Neural cell (in vitro differentiated cells): ENCODE results near the gene ME3. TPM values are rescaled to one million over a fixed set of nuclear protein-coding genes. Genes with fewer than 3 reads are reported as not detected.

Experiments
- H2AFZ ChIP-seq: fragments of 200-600, 300-800 bp; sonication (generic), shearing (Covaris generic); 2 replicates; pipeline ENCODE4 v1.6.0; 2014; ENCODE audit warnings: low read depth, mild to moderate bottlenecking, antibody characterized with exemption, low read length, moderate library complexity
- H3F3A ChIP-seq: fragments of 200-600 bp; shearing (Covaris generic); 2 replicates; pipeline ENCODE4 v1.6.1; 2016; ENCODE audit warnings: mild to moderate bottlenecking, moderate library complexity, mixed read lengths, antibody characterized with exemption, low read length; ENCODE audit not compliant: insufficient read depth, poor library complexity, severe bottlenecking
- H3K27ac ChIP-seq: fragments of 200-600, 300-800 bp; sonication (generic), shearing (Covaris generic); 2 replicates; pipeline ENCODE4 v1.5.1; 2014; ENCODE audit warnings: mild to moderate bottlenecking, low read length, moderate library complexity
- H3K27me3 ChIP-seq: fragments of 300-800, 200-600 bp; sonication (generic), shearing (Covaris generic); 2 replicates; pipeline ENCODE4 v1.6.0; 2014; ENCODE audit warnings: mild to moderate bottlenecking, low read depth, low read length, moderate library complexity; ENCODE audit not compliant: insufficient read depth
- H3K36me3 ChIP-seq: fragments of 300-800, 200-600 bp; sonication (generic), shearing (Covaris generic); 2 replicates; pipeline ENCODE4 v1.5.1; 2014; ENCODE audit warnings: mild to moderate bottlenecking, antibody characterized with exemption, low read length, moderate library complexity; ENCODE audit not compliant: insufficient read depth
- H3K4me2 ChIP-seq: fragments of 300-800, 200-600 bp; sonication (generic), shearing (Covaris generic); 2 replicates; pipeline ENCODE4 v1.6.0; 2014; ENCODE audit warnings: mild to moderate bottlenecking, low read length
- H3K4me3 ChIP-seq: fragments of 300-800, 200-600 bp; sonication (generic), shearing (Covaris generic); 2 replicates; pipeline ENCODE4 v1.5.1; 2014; ENCODE audit warnings: mild to moderate bottlenecking, low read length, moderate library complexity
- H3K79me2 ChIP-seq: fragments of 200-600 bp; shearing (Covaris generic); replicated peaks from 2 replicates; pipeline ENCODE4 v1.6.0; 2014; ENCODE audit warnings: mild to moderate bottlenecking, low read length, moderate library complexity; ENCODE audit not compliant: insufficient read depth
- H3K9ac ChIP-seq: fragments of 300-800, 200-600 bp; sonication (generic), shearing (Covaris generic); 2 replicates; pipeline ENCODE4 v1.6.1; 2016; ENCODE audit warnings: mild to moderate bottlenecking, low read length, mixed read lengths
- H3K9me2 ChIP-seq: fragments of 200-600 bp; shearing (Covaris generic); 2 replicates; pipeline ENCODE4 v1.6.1; 2016; ENCODE audit warnings: mild to moderate bottlenecking, low read length, mixed read lengths; ENCODE audit not compliant: insufficient read depth
- H3K9me3 ChIP-seq: fragments of 200-600, 300-800 bp; sonication (generic), shearing (Covaris generic); 2 replicates; pipeline ENCODE4 v1.6.1; 2016; ENCODE audit warnings: mild to moderate bottlenecking, mixed run types, low read length, moderate library complexity, mixed read lengths
- H4K20me1 ChIP-seq: fragments of 200-600 bp; shearing (Covaris generic); 2 replicates; pipeline ENCODE4 v1.6.1; 2016; ENCODE audit warnings: mild to moderate bottlenecking, mixed run types; ENCODE audit not compliant: insufficient read depth
- CTCF ChIP-seq: fragments of 450-650 bp; IDR thresholded peaks from 2 replicates; pipeline ENCODE4 v1.5.1; 2014; ENCODE audit warnings: antibody characterized with exemption, mild to moderate bottlenecking, moderate library complexity; ENCODE audit not compliant: poor library complexity, severe bottlenecking
- EP300 ChIP-seq: fragments of 450-650 bp; conservative IDR thresholded peaks from 2 replicates; pipeline ENCODE4 v1.6.1; 2014; ENCODE audit warnings: antibody characterized with exemption, mild to moderate bottlenecking, moderate library complexity; ENCODE audit not compliant: poor library complexity, severe bottlenecking
- EZH2 ChIP-seq: fragments of 200-600, 300-800 bp; shearing (Covaris generic), sonication (generic); IDR thresholded peaks from 2 replicates; pipeline ENCODE4 v1.6.1; 2014; ENCODE audit warnings: antibody characterized with exemption, low read length, borderline replicate concordance, mild to moderate bottlenecking; ENCODE audit not compliant: insufficient read depth, poor library complexity, severe bottlenecking
- MXI1 ChIP-seq: fragments of 450-650 bp; conservative IDR thresholded peaks from 2 replicates; pipeline ENCODE4 v1.6.1; 2014; ENCODE audit warnings: antibody characterized with exemption, mild to moderate bottlenecking; ENCODE audit not compliant: poor library complexity, severe bottlenecking
- POLR2AphosphoS5 ChIP-seq: IDR thresholded peaks from 2 replicates; pipeline ENCODE4 v1.6.1; 2012
- RAD21 ChIP-seq: fragments of 450-650 bp; conservative IDR thresholded peaks from 2 replicates; pipeline ENCODE4 v1.6.1; 2014; ENCODE audit warnings: antibody characterized with exemption, mild to moderate bottlenecking, moderate library complexity
- SMC3 ChIP-seq: fragments of 450-650 bp; conservative IDR thresholded peaks from 2 replicates; pipeline ENCODE4 v1.6.1; 2014; ENCODE audit warnings: antibody characterized with exemption, mild to moderate bottlenecking, moderate library complexity; ENCODE audit not compliant: poor library complexity
- TAF1 ChIP-seq: IDR thresholded peaks from 2 replicates; pipeline ENCODE4 v1.6.1; 2012; ENCODE audit warnings: low read depth
- polyA plus RNA-seq: library from polyadenylated mRNA; depleted of rRNA; stranded (reverse); fragments of >200 nt; gene quantifications from 2 replicates; pipeline ENCODE4 v1.2.3, GENCODE V29; 2014
- TF ChIP-seq, protein P1 (sequence below): IDR thresholded peaks from 2 replicates; pipeline ENCODE4 v1.6.1; 2012; ENCODE audit warnings: borderline replicate concordance

ME3 gene
- polyA plus RNA-seq, 1 donor from 2014 or later: 2.1 TPM

GRCh38 chr11:86717817-86718501, 45.5 kb upstream of the ME3 start:
- H3K9me2 ChIP-seq: no peaks in the 10 kb centered on the region
- no peaks in the 10 kb centered on the region for H3F3A ChIP-seq
- no peak overlapping the region for H3K9ac ChIP-seq
- peaks cover 6% of the 10 kb centered on the region for H3K9me3 ChIP-seq
- no peak overlapping the region for H3K4me3 ChIP-seq
- H4K20me1 ChIP-seq: no peaks in the 10 kb centered on the region
- H3K27me3 ChIP-seq: no peaks in the 10 kb centered on the region
- no peaks in the 10 kb centered on the region for H3K79me2 ChIP-seq
- TF ChIP-seq EZH2 (no peak), POLR2AphosphoS5 (no peak), RAD21 (no peak), MXI1 (no peak), CTCF (no peak), SMC3 (no peak), TAF1 (no peak), EP300 (no peak)
- TF ChIP-seq, protein P1, sequence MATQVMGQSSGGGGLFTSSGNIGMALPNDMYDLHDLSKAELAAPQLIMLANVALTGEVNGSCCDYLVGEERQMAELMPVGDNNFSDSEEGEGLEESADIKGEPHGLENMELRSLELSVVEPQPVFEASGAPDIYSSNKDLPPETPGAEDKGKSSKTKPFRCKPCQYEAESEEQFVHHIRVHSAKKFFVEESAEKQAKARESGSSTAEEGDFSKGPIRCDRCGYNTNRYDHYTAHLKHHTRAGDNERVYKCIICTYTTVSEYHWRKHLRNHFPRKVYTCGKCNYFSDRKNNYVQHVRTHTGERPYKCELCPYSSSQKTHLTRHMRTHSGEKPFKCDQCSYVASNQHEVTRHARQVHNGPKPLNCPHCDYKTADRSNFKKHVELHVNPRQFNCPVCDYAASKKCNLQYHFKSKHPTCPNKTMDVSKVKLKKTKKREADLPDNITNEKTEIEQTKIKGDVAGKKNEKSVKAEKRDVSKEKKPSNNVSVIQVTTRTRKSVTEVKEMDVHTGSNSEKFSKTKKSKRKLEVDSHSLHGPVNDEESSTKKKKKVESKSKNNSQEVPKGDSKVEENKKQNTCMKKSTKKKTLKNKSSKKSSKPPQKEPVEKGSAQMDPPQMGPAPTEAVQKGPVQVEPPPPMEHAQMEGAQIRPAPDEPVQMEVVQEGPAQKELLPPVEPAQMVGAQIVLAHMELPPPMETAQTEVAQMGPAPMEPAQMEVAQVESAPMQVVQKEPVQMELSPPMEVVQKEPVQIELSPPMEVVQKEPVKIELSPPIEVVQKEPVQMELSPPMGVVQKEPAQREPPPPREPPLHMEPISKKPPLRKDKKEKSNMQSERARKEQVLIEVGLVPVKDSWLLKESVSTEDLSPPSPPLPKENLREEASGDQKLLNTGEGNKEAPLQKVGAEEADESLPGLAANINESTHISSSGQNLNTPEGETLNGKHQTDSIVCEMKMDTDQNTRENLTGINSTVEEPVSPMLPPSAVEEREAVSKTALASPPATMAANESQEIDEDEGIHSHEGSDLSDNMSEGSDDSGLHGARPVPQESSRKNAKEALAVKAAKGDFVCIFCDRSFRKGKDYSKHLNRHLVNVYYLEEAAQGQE: no peak
- no peak overlapping the region for H3K4me2 ChIP-seq
- no peak overlapping the region for H2AFZ ChIP-seq
- no peak overlapping the region for H3K27ac ChIP-seq
- no peaks in the 10 kb centered on the region for H3K36me3 ChIP-seq

- no peak overlapping the region for H3K27ac ChIP-seq
- H3K4me3 ChIP-seq: no peak overlapping the region
- no peak overlapping the region for H2AFZ ChIP-seq
- no peaks in the 10 kb centered on the region for H4K20me1 ChIP-seq
- H3K79me2 ChIP-seq: no peaks in the 10 kb centered on the region
- no peaks in the 10 kb centered on the region for H3F3A ChIP-seq
- no peaks in the 10 kb centered on the region for H3K36me3 ChIP-seq
- H3K27me3 ChIP-seq: no peaks in the 10 kb centered on the region
- H3K9ac ChIP-seq: no peak overlapping the region
- TF ChIP-seq EZH2 (no peak), RAD21 (no peak), CTCF (no peak), EP300 (no peak), SMC3 (no peak), MXI1 (no peak), TAF1 (no peak), POLR2AphosphoS5 (no peak)
- TF ChIP-seq, protein P1: no peak
- H3K4me2 ChIP-seq: no peak overlapping the region
- no peaks in the 10 kb centered on the region for H3K9me3 ChIP-seq
- H3K9me2 ChIP-seq: no peaks in the 10 kb centered on the region
These were observed 43.2 kb upstream of the ME3 start for GRCh38 chr11:86715611-86716010.
